ENCODE data around the gene APPBP2.
"Not testable (repeated sequence)": the region's sequence is repeated elsewhere in the genome, so short reads cannot be mapped to it uniquely, and the experiment has no call there.

APPBP2 gene

GRCh38 chr17:60525685-60526514 is at the start of gene APPBP2:
TSS of gene APPBP2 (minus strand) at chr17:60526242. CDS start at chr17:60525931, 311 bp downstream.
- peak; percentile 50 for DNase-seq

GRCh38 chr17:60573236-60574051 is 47.4 kb upstream of the APPBP2 start:
- DNase-seq, result no peak

- no peak for DNase-seq
Observed at GRCh38 chr17:60565233-60565632, 39.2 kb upstream of the APPBP2 start.

GRCh38 chr17:60563743-60564142 is 37.7 kb upstream of the APPBP2 start:
- DNase-seq, result no peak

- no peak for DNase-seq
Observed at GRCh38 chr17:60562421-60562820, 36.4 kb upstream of the APPBP2 start.

- no peak for DNase-seq
Observed at GRCh38 chr17:60560860-60561257, 34.8 kb upstream of the APPBP2 start.

- DNase-seq, result no peak
Observed at GRCh38 chr17:60559995-60560859, 34.2 kb upstream of the APPBP2 start.

- DNase-seq, result no peak
Observed at GRCh38 chr17:60559659-60559994, 33.6 kb upstream of the APPBP2 start.

- DNase-seq, result no peak
Observed at GRCh38 chr17:60557805-60558204, 31.8 kb upstream of the APPBP2 start.

GRCh38 chr17:60555786-60556185 is 29.7 kb upstream of the APPBP2 start:
- no peak for DNase-seq

GRCh38 chr17:60554377-60554788 is 28.3 kb upstream of the APPBP2 start:
- DNase-seq, result peak; percentile 37

GRCh38 chr17:60552255-60552654 is 26.2 kb upstream of the APPBP2 start:
- DNase-seq, result not testable (repeated sequence)

GRCh38 chr17:60548990-60549389 is 22.9 kb upstream of the APPBP2 start:
- no peak for DNase-seq

- no peak for DNase-seq
Observed at GRCh38 chr17:60545465-60546191, 19.6 kb upstream of the APPBP2 start.

- DNase-seq, result no peak
Observed at GRCh38 chr17:60542071-60542470, 16.0 kb upstream of the APPBP2 start.

- DNase-seq, result no peak
Observed at GRCh38 chr17:60540460-60540859, 14.4 kb upstream of the APPBP2 start.

- DNase-seq, result no peak
Observed at GRCh38 chr17:60539807-60540206, 13.8 kb upstream of the APPBP2 start.

GRCh38 chr17:60538726-60539125 is 12.7 kb upstream of the APPBP2 start:
- DNase-seq, result no peak

- no peak for DNase-seq
Observed at GRCh38 chr17:60535382-60536279, 9.6 kb upstream of the APPBP2 start.

- no peak for DNase-seq
Observed at GRCh38 chr17:60534613-60535157, 8.6 kb upstream of the APPBP2 start.

- no peak for DNase-seq
Observed at GRCh38 chr17:60534010-60534555, 8.0 kb upstream of the APPBP2 start.

All from DMS79 treated with DMSO at 0.1 percent for 48 hours (cell line).